K562 (cell line): ENCODE results near the gene ARL14EP. TPM values are rescaled to one million over a fixed set of nuclear protein-coding genes. Genes with fewer than 3 reads are reported as not detected.
A peak's percentile ranks its signal among the peaks of the same experiment; 100 is the strongest.

ENCODE experiments used
- ATAC-seq: fragments of 200-7000 bp; cut with Tn5 transposase; 3 replicates; pipeline ENCODE4 v1.9.1; 2020; ENCODE audit warnings: moderate library complexity
- BruUV-seq: library from RNA; stranded (reverse); fragments of 400-500 nt; replicated peaks from 2 replicates; lab custom pipeline; 2021; lab: Mats Ljungman, UMichigan
- CTCF ChIA-PET: fragments of 300-600 bp; formaldehyde crosslinking; extraction: SDS; loops from one replicate; lab custom pipeline; 2021; ENCODE audit warnings: low intra/inter-chr PET ratio; lab: Yijun Ruan, JAX
- POLR2A ChIA-PET: fragments of 300-600, 350-650 bp; sonication (Branson Sonifier 250); formaldehyde crosslinking; extraction: SDS; loops from one replicate; lab custom pipeline; 2021; ENCODE audit warnings: antibody characterized with exemption, inconsistent platforms; lab: Yijun Ruan, JAX
- DNase-seq, 4 experiments: peaks; one replicate each; pipeline versions ENCODE4 v3.0.0 to v3.0.0-alpha.2; 2011 to 2018; ENCODE audit warnings: low spot score in 3 of 4, mixed read lengths in 3 of 4; ENCODE audit errors: extremely low read depth in 1 of 4
- FAIRE-seq: peaks from 2 replicates; lab custom pipeline; 2011; peaks lifted over from hg19 to GRCh38; lab: Jason Lieb, UNC
- H2AFZ ChIP-seq: 2 replicates; pipeline ENCODE4 v1.6.0; 2011; ENCODE audit warnings: low read depth, low read length, control low read depth, inconsistent platforms
- H3K27ac ChIP-seq: fragments of 200-600 bp; 3 replicates; pipeline ENCODE4 v1.8.0; 2011; ENCODE audit warnings: low read depth, mild to moderate bottlenecking, control low read depth, inconsistent platforms, low read length, moderate library complexity, mixed read lengths; ENCODE audit errors: extremely low read depth
- H3K27me3 ChIP-seq, 2 experiments: fragments of 300-600 bp in 1 of 2; 2 replicates in 1 of 2; 3 replicates in 1 of 2; pipeline versions ENCODE4 v1.6.0 to v1.8.0; 2011; ENCODE audit warnings: inconsistent platforms in 2 of 2, low read length in 2 of 2, mild to moderate bottlenecking in 1 of 2, mixed read lengths in 1 of 2, moderate library complexity in 1 of 2; ENCODE audit not compliant: control insufficient read depth in 2 of 2, insufficient read depth in 2 of 2
- H3K36me3 ChIP-seq: fragments of 300-600 bp; 3 replicates; pipeline ENCODE4 v1.8.0; 2011; ENCODE audit warnings: mild to moderate bottlenecking, low read length, inconsistent platforms; ENCODE audit not compliant: control insufficient read depth, insufficient read depth
- H3K4me1 ChIP-seq, 2 experiments: fragments of 200-600 bp in 1 of 2; replicated peaks in 1 of 2; 2 replicates in 1 of 2; 3 replicates in 1 of 2; pipeline versions ENCODE4 v1.5.1 to v1.8.0; 2011; ENCODE audit warnings: inconsistent platforms in 2 of 2, low read length in 2 of 2, mild to moderate bottlenecking in 1 of 2, mixed read lengths in 1 of 2, moderate library complexity in 1 of 2; ENCODE audit not compliant: control insufficient read depth in 2 of 2, insufficient read depth in 2 of 2
- H3K4me2 ChIP-seq: 2 replicates; pipeline ENCODE4 v1.6.1; 2011; ENCODE audit warnings: low read length, control low read depth, inconsistent platforms, mixed read lengths; ENCODE audit not compliant: insufficient read depth
- H3K4me3 ChIP-seq: fragments of 200-600 bp; sonication (generic), shearing (Covaris generic); 2 replicates; pipeline ENCODE4 v1.5.1; 2016; ENCODE audit warnings: control low read depth, inconsistent platforms
- H3K79me2 ChIP-seq: fragments of 200-600 bp; 3 replicates; pipeline ENCODE4 v1.8.0; 2011; ENCODE audit warnings: low read length, inconsistent platforms; ENCODE audit not compliant: control insufficient read depth, insufficient read depth
- H3K9ac ChIP-seq, 2 experiments: 2 replicates each; pipeline versions ENCODE4 v1.6.0 to v1.6.1; 2011; ENCODE audit warnings: low read depth in 2 of 2, low read length in 2 of 2, control low read depth in 1 of 2, inconsistent platforms in 1 of 2, mild to moderate bottlenecking in 1 of 2, mixed read lengths in 1 of 2; ENCODE audit not compliant: insufficient read depth in 1 of 2
- H3K9me1 ChIP-seq: one replicate; pipeline ENCODE4 v1.6.0; 2011; ENCODE audit warnings: inconsistent platforms, mild to moderate bottlenecking, low read length, moderate library complexity; ENCODE audit not compliant: control insufficient read depth, insufficient read depth
- H3K9me3 ChIP-seq: replicated peaks from 2 replicates; pipeline ENCODE4 v1.5.1; 2011; ENCODE audit warnings: low read depth, low read length, inconsistent platforms; ENCODE audit not compliant: control insufficient read depth, insufficient read depth
- H4K20me1 ChIP-seq: replicated peaks from 2 replicates; pipeline ENCODE4 v1.6.1; 2011; ENCODE audit warnings: low read length, inconsistent platforms, mixed read lengths; ENCODE audit not compliant: control insufficient read depth, insufficient read depth
- CUX1 ChIP-seq: fragments of 200-800 bp; sonication (Bioruptor generic); IDR thresholded peaks from 2 replicates; pipeline ENCODE4 v1.6.1; 2016; ENCODE audit warnings: missing genetic modification characterization, missing compliant biosample characterization
- FOXP1 ChIP-seq: sonication (generic); formaldehyde crosslinking; IDR thresholded peaks from 2 replicates; pipeline ENCODE4 v1.8.0; 2022; ENCODE audit warnings: mild to moderate bottlenecking, missing genetic modification reagents
- HDAC3 ChIP-seq: fragments of 450-650 bp; IDR thresholded peaks from 2 replicates; pipeline ENCODE4 v1.6.1; 2018; ENCODE audit warnings: borderline replicate concordance, mild to moderate bottlenecking, moderate library complexity; ENCODE audit not compliant: partially characterized antibody
- IFI16 ChIP-seq: fragments of 250-450 bp; sonication (Bioruptor Pico); IDR thresholded peaks from 2 replicates; pipeline ENCODE4 v2.1.2; 2022; ENCODE audit warnings: mild to moderate bottlenecking, inconsistent platforms
- LARP7 ChIP-seq: fragments of 450-650 bp; IDR thresholded peaks from 2 replicates; pipeline ENCODE4 v1.6.1; 2016
- LEF1 ChIP-seq: fragments of 450-650 bp; IDR thresholded peaks from 2 replicates; pipeline ENCODE4 v1.6.1; 2016; ENCODE audit warnings: mild to moderate bottlenecking
- SIN3B ChIP-seq: fragments of 450-650 bp; IDR thresholded peaks from 2 replicates; pipeline ENCODE4 v1.6.1; 2017; ENCODE audit warnings: low read depth, mild to moderate bottlenecking, moderate library complexity
- SMAD2 ChIP-seq: fragments of 150-350 bp; IDR thresholded peaks from 2 replicates; pipeline ENCODE4 v1.6.1; 2014; ENCODE audit warnings: low read depth, mild to moderate bottlenecking, low read length
- SREBF1 ChIP-seq: fragments of 150-350 bp; IDR thresholded peaks from 2 replicates; pipeline ENCODE4 v1.6.1; 2014; ENCODE audit warnings: antibody characterized with exemption, low read depth, low read length, borderline replicate concordance
- ZNF253 ChIP-seq: fragments of 250-450 bp; sonication (Bioruptor Pico); conservative IDR thresholded peaks from 2 replicates; pipeline ENCODE4 v1.6.1; 2021; ENCODE audit warnings: mild to moderate bottlenecking
- ZNF316 ChIP-seq: fragments of 450-650 bp; IDR thresholded peaks from 2 replicates; pipeline ENCODE4 v1.6.1; 2016
- WGBS: fragments of 100-300 bp; shearing (Covaris generic); methylation state at CpG from one replicate; pipeline ENCODE4 v1.1.6; 2016; ENCODE audit warnings: low coverage, mixed read lengths; ENCODE audit not compliant: insufficient coverage; ENCODE audit errors: missing lambda C conversion rate; 5-methylcytosine and 5-hydroxymethylcytosine counted together
- in situ Hi-C: fragments of 300-500 bp; cut with MboI; formaldehyde crosslinking; loops from 4 replicates; pipeline ENCODE4 v1.15.0; 2018; ENCODE audit warnings: inconsistent platforms, mixed read lengths
- intact Hi-C: fragments of 100-400 bp; cut with micrococcal nuclease; formaldehyde crosslinking; loops from 2 replicates; pipeline ENCODE4 v1.14.2; 2022
- polyA plus RNA-seq, 8 experiments: library from polyadenylated mRNA; depleted of rRNA in 4 of 8; stranded (reverse) in 5 of 8; unstranded in 3 of 8; fragments of >200 nt; fragmentation: Nextera tagmentation in 2 of 8; fragmentation: Illumina TruSeq in 1 of 8; extraction: Ambion mirVana in 2 of 8; extraction: Trizol in 1 of 8; gene quantifications; 2 replicates each; pipeline versions ENCODE4 v1.2.1 to v1.2.3, GENCODE V29; 2011 to 2014; ENCODE audit warnings: inconsistent platforms in 1 of 8, missing spikeins in 1 of 8
- total RNA-seq, 7 experiments: library from RNA; depleted of rRNA in 6 of 7; stranded (reverse); fragments of >200 nt in 6 of 7; fragmentation: Illumina TruSeq in 2 of 7; extraction: Trizol in 2 of 7; gene quantifications; 2 replicates each; pipeline versions ENCODE4 v1.2.1 to v1.2.3, GENCODE V29; 2011 to 2021; ENCODE audit warnings: low replicate concordance in 1 of 7

Gene ARL14EP
- total and polyA plus RNA-seq, 9 of the 15 experiments (the other 6 are each of a cell fraction or from before 2014, with no cell fraction given) = 11.4 to 42.7 (median 25.9) TPM

GRCh38 chr11:30285416-30286121 is 37.3 kb upstream of the ARL14EP start:
- in situ Hi-C loops = no loop called here
- no TSS peak for BruUV-seq

GRCh38 chr11:30291331-30291730 is 31.6 kb upstream of the ARL14EP start:
- H3K79me2 ChIP-seq = no peaks in the 10 kb centered on the region
- H3K36me3 ChIP-seq = no peaks in the 10 kb centered on the region
- DNase-seq (no peak), ATAC-seq (no peak), FAIRE-seq (no peak)
- no peaks in the 10 kb centered on the region for H4K20me1 ChIP-seq
- intact Hi-C loops = no loop called here
- no peak overlapping the region for H2AFZ ChIP-seq
- no peaks in the 10 kb centered on the region for H3K4me1 ChIP-seq
- no peaks in the 10 kb centered on the region for H3K9me1 ChIP-seq
- no peak overlapping the region for H3K4me2 ChIP-seq
- BruUV-seq = no TSS peak
- H3K4me3 ChIP-seq = no peak overlapping the region
- 2% methylated on average over 4 of the region's 4 CpGs for WGBS
- H3K9me3 ChIP-seq = no peaks in the 10 kb centered on the region
- H3K9ac ChIP-seq = no peak overlapping the region
- ChIA-PET CTCF (no interaction called here), POLR2A (no interaction called here)
- no peak overlapping the region for H3K27ac ChIP-seq
- in situ Hi-C loops = no loop called here
- H3K27me3 ChIP-seq = no peaks in the 10 kb centered on the region
- TF ChIP-seq LEF1 (no peak), SIN3B (no peak), FOXP1 (CRISPR knock-in tag) (no peak), ZNF253 (CRISPR knock-in tag) (no peak), SREBF1 (no peak), SMAD2 (no peak), CUX1 (no peak), LARP7 (no peak)

More at GRCh38 chr11:30285416-30286121, 37.3 kb upstream of the ARL14EP start:
- Histone ChIP-seq H3K27ac (no peak overlapping the region), H3K27me3 (no peaks in the 10 kb centered on the region), H3K36me3 (no peaks in the 10 kb centered on the region), H4K20me1 (no peaks in the 10 kb centered on the region), H3K9ac (no peak overlapping the region), H3K4me3 (no peak overlapping the region), H3K9me3 (no peaks in the 10 kb centered on the region; the same call in 1 of the 2 replicates), H3K4me2 (no peak overlapping the region)
- TF ChIP-seq HDAC3 = no peak
- no peak for TF ChIP-seq IFI16 (CRISPR knock-in tag)
- 0 out of 2 replicates have a peak, but pooled peaks have one; percentile 10 for TF ChIP-seq ZNF316
- TF ChIP-seq, all 486 proteins: peak for 1
- Histone ChIP-seq H3K4me1 (no peaks in the 10 kb centered on the region), H2AFZ (no peak overlapping the region), H3K9me1 (no peaks in the 10 kb centered on the region), H3K79me2 (no peaks in the 10 kb centered on the region)
- ChIA-PET POLR2A (no interaction called here), CTCF (no interaction called here)
- FAIRE-seq (no peak), ATAC-seq (no peak), DNase-seq (no peak)
- 0% methylated on average over 3 of the region's 3 CpGs for WGBS
- intact Hi-C loops = no loop called here
